Peyer's patch (tissue), 4 donors: Measurements from ENCODE around the gene MAEA.

Experiments used
- CTCF ChIP-seq, 6 experiments: fragments of 450-650 bp in 4 of 6; fragments of 200-600 bp in 2 of 6; sonication (generic) in 1 of 6; IDR thresholded peaks; one replicate each; pipeline ENCODE4 v1.5.1; 2017 to 2019; ENCODE audit warnings: antibody characterized with exemption in 6 of 6, mild to moderate bottlenecking in 3 of 6, moderate library complexity in 1 of 6
- POLR2A ChIP-seq, 2 donors: fragments of 450-650 bp; IDR thresholded peaks; one replicate each; pipeline ENCODE4 v1.5.1; 2017; ENCODE audit warnings: antibody characterized with exemption in 2 of 2, mild to moderate bottlenecking in 2 of 2, moderate library complexity in 2 of 2

- TF ChIP-seq CTCF (IDR thresholded peaks at IDR 0.05) (no peak), POLR2A (IDR thresholded peaks at IDR 0.05) (no peak)
Measured at GRCh38 chr4:1261107-1261928, 28.4 kb upstream of the MAEA start.
